Posterior cingulate gyrus (tissue), 11 donors: Measurements from ENCODE around the gene POU5F2.

Experiments used
- DNase-seq, 10 donors: peaks; one replicate each; pipeline versions ENCODE4 v3.0.0 to v3.0.0-alpha.2; 2020 to 2021; ENCODE audit warnings: mixed read lengths in 3 of 10
- intact Hi-C: fragments of 100-400 bp; cut with DNase I; formaldehyde crosslinking; loops from one replicate; pipeline ENCODE4 v1.15.1; 2023

POU5F2 gene

DNA sequence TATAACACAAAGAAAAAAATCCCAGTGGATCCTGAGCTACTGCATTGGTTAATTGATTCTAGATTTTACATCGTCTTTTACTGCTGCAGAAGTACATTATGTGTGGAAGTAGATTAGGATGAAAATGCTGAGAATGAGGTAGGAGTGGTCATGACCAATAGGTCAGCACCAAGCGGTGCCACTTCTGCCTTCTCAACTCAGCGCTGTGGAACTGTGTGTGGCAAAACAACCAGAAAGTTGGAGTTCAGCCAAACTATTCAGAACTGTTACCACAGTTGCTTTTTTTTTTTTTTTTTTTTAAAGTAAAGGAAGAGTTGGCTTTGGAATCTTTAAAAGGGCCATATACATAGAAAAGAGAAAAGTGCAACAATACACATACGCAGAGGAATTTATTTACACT lies 24.2 kb downstream of the POU5F2 start:
- intact Hi-C loops, result no loop called here
- DNase-seq, result peak in 1 of 10 donors; percentile 35

DNA sequence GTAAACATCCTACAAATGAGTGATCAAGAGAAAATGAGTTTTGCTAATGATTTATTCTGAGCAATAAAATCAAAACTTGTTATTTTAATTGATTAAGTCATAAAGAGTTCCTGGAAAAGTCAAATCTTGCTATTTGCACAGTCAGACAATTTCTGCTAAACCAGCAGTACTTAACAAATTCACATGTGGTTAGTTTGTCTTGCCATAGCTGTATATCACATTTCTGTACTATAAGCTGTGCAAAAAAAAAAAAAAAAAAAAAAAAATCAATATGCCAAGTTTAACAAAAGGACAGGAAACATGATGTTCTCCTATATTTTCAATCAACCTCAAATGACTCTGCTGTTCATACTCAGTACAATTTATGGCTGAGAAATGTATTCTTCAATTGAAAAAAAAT lies 24.9 kb downstream of the POU5F2 start:
- intact Hi-C loops, result no loop called here
- no peak for DNase-seq

DNA sequence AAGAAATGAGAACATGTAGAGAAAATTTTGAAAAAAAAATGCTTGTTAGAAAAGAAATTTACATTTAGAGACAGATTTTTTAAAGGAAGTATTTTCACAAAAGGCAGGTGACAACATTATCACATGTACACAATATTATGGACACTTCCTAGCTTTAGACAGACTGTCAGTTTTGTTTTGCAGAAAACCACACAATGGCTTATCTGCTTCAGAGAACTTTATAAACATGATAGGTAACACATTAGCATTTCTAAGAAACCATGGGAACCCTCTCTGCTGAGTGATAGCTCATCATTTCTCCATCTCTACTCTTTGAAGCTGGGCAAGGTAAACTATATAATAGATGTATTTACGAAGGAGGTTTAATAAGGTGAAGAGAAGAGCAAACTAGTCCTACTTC lies 25.6 kb downstream of the POU5F2 start:
- intact Hi-C loops, result no loop called here
- no peak for DNase-seq

DNA sequence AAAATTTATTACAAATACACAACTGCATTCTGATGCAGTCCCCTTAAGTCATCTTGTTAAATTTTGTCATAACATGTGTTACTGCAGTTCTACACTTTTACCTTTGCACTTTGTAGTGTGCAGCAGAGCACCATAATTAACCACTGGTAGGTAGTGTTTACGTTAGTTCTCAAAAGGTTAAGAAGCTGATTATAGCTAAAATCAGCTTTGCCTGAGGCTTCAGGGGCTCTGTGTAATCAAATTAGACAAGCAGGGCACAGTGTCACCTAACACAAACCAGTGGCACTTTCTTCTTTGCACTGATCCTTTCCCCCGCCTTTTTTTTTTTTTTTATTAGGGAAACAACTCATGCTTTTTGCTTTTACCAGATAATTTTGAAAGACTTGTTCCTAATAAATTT lies 26.1 kb downstream of the POU5F2 start:
- DNase-seq, result no peak
- intact Hi-C loops, result no loop called here

DNA sequence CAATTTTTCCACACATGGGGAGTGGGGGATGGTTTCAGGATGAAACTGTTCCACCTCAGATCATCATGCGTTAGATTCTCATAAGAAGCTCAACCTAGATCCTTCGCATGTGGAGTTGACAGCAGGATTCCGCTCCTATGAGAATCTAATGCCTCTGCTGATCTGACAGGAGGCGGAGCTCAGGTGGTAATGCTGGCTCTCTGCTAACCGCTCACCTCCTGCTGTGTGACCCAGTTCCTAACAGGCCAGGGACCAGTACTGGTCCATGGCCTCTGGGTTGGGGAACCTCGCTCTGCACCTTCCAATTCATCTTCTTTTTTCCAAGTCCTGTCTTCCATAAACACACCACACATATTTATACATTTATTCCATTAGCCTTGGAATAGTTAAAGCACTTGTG lies 33.0 kb downstream of the POU5F2 start:
- intact Hi-C loops, result no loop called here
- no peak for DNase-seq

DNA sequence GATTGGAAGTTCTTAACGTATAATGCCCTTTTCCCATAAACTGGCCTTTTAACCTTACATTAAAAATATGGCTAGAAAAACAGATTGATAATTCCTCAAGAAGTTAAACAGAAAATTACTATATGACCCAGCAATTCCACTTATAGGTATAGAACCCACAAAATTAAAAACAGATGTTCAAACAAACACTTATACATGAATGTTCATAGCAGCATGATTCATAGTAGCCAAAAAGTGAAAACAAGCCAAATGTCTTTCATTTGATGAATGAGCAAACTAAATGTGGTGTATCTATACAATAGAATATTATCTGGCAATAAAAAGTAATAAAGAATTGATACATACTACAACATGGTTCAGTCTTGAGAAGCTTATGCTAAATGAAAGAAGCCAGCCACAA lies 35.5 kb downstream of the POU5F2 start:
- intact Hi-C loops, result no loop called here

DNA sequence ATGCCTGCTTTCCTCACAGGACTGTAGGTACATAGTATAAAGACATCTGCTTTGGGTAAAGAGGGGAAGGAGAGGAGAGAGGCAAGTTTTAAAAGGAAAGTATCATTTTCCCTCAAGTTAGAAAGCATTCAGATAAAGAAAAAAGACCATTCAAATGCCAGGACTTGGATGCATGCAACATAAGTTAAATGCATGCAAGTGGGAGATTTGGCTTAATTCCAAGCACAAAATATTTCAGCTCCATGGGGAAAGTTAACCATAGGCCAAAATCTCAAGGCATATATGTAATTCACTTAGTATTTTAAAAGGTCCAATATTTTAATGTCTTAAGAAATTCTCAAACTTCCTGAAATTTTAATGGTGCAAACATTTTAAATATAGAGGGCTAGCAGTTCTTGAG lies 36.4 kb downstream of the POU5F2 start:
- DNase-seq, result no peak
- intact Hi-C loops, result no loop called here

More for the DNA sequence above, 35.5 kb downstream of the POU5F2 start:
- no peak for DNase-seq

DNA sequence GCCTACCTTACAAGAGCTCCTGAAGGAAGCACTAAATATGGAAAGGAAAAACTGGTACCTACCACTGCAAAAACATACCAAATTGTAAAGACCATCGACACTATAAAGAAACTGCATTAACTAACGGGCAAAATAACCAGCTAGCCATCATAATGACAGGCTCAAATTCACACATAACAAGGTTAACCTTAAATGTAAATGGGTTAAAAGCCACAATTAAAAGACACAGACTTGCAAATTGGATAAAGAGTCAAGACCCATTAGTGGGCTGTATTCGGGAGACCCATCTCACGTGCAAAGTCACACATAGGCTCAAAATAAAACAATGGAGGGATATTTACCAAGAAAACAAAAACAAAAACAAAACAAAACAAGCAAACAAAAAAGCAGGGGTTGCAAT lies 49.4 kb downstream of the POU5F2 start:
- intact Hi-C loops, result no loop called here

More for the DNA sequence above, 49.4 kb downstream of the POU5F2 start:
- no peak for DNase-seq
